K562 (cell line): ENCODE data around the gene TMEM117. TPM values are rescaled to one million over a fixed set of nuclear protein-coding genes. Genes with fewer than 3 reads are reported as not detected.

ENCODE experiments used
- polyA plus RNA-seq, 8 experiments: library from polyadenylated mRNA; depleted of rRNA in 4 of 8; stranded (reverse) in 5 of 8; unstranded in 3 of 8; fragments of >200 nt; fragmentation: Nextera tagmentation in 2 of 8; fragmentation: Illumina TruSeq in 1 of 8; extraction: Ambion mirVana in 2 of 8; extraction: Trizol in 1 of 8; gene quantifications; 2 replicates each; pipeline versions ENCODE4 v1.2.1 to v1.2.3, GENCODE V29; 2011 to 2014; ENCODE audit warnings: inconsistent platforms in 1 of 8, missing spikeins in 1 of 8
- total RNA-seq, 7 experiments: library from RNA; depleted of rRNA in 6 of 7; stranded (reverse); fragments of >200 nt in 6 of 7; fragmentation: Illumina TruSeq in 2 of 7; extraction: Trizol in 2 of 7; gene quantifications; 2 replicates each; pipeline versions ENCODE4 v1.2.1 to v1.2.3, GENCODE V29; 2011 to 2021; ENCODE audit warnings: low replicate concordance in 1 of 7

TMEM117 gene
- total and polyA plus RNA-seq, 9 of the 15 experiments (the other 6 are each of a cell fraction or from before 2014, with no cell fraction given): 0.31 to 2.8 (median 1.0) TPM

Other genes starting within 250 kb of the TMEM117 start
- gene PUS7L, start 77.3 kb upstream of the TMEM117 start, total RNA-seq (2014; rRNA removed): 14.9 and 15.3 TPM in 2 replicates
- 53.3 and 64.3 TPM in 2 replicates for gene PUS7L, start 77.3 kb upstream of the TMEM117 start, total RNA-seq (2014; rRNA removed; fragmentation: Illumina TruSeq; extraction: Trizol)
- 37.0 and 43.2 TPM in 2 replicates for gene PUS7L, start 77.3 kb upstream of the TMEM117 start, total RNA-seq (2015; rRNA removed; fragmentation: Illumina TruSeq; extraction: Trizol)
- gene PUS7L, start 77.3 kb upstream of the TMEM117 start, total RNA-seq (2021): 25.2 and 29.0 TPM in 2 replicates
- gene PUS7L, start 77.3 kb upstream of the TMEM117 start, polyA plus RNA-seq (2011; rRNA removed): 23.6 and 27.5 TPM in 2 replicates
- gene PUS7L, start 77.3 kb upstream of the TMEM117 start, polyA plus RNA-seq (2014; fragmentation: Illumina TruSeq; extraction: Trizol): 15.5 and 19.3 TPM in 2 replicates
- 10 to 100 TPM; 11.4 to 46.0 TPM for gene PUS7L, start 77.3 kb upstream of the TMEM117 start, polyA plus RNA-seq (2014; fragmentation: Nextera tagmentation; extraction: Ambion mirVana)
- 10.8 and 12.7 TPM in 2 replicates for gene PUS7L, start 77.3 kb upstream of the TMEM117 start, polyA plus RNA-seq (2014; rRNA removed)
- gene IRAK4, start 77.1 kb upstream of the TMEM117 start, total RNA-seq (2014; rRNA removed): 11.0 and 13.8 TPM in 2 replicates
- gene IRAK4, start 77.1 kb upstream of the TMEM117 start, total RNA-seq (2014; rRNA removed; fragmentation: Illumina TruSeq; extraction: Trizol): 22.3 and 22.7 TPM in 2 replicates
- 17.5 and 18.8 TPM in 2 replicates for gene IRAK4, start 77.1 kb upstream of the TMEM117 start, total RNA-seq (2015; rRNA removed; fragmentation: Illumina TruSeq; extraction: Trizol)
- gene IRAK4, start 77.1 kb upstream of the TMEM117 start, total RNA-seq (2021): 14.5 and 14.7 TPM in 2 replicates
- 31.3 and 34.5 TPM in 2 replicates for gene IRAK4, start 77.1 kb upstream of the TMEM117 start, polyA plus RNA-seq (2011; rRNA removed)
- gene IRAK4, start 77.1 kb upstream of the TMEM117 start, polyA plus RNA-seq (2014; fragmentation: Illumina TruSeq; extraction: Trizol): 14.9 and 17.2 TPM in 2 replicates
- gene IRAK4, start 77.1 kb upstream of the TMEM117 start, polyA plus RNA-seq (2014; fragmentation: Nextera tagmentation; extraction: Ambion mirVana): 10 to 100 TPM; 10.8 to 12.8 TPM
- gene IRAK4, start 77.1 kb upstream of the TMEM117 start, polyA plus RNA-seq (2014; rRNA removed): 15.1 and 16.0 TPM in 2 replicates
- gene TWF1, start 29.8 kb upstream of the TMEM117 start, total RNA-seq (2014; rRNA removed): 19.6 and 21.7 TPM in 2 replicates
- 26.0 and 29.6 TPM in 2 replicates for gene TWF1, start 29.8 kb upstream of the TMEM117 start, total RNA-seq (2014; rRNA removed; fragmentation: Illumina TruSeq; extraction: Trizol)
- gene TWF1, start 29.8 kb upstream of the TMEM117 start, total RNA-seq (2015; rRNA removed; fragmentation: Illumina TruSeq; extraction: Trizol): 26.8 and 29.4 TPM in 2 replicates
- 17.2 and 17.4 TPM in 2 replicates for gene TWF1, start 29.8 kb upstream of the TMEM117 start, total RNA-seq (2021)
- 18.1 and 23.7 TPM in 2 replicates for gene TWF1, start 29.8 kb upstream of the TMEM117 start, polyA plus RNA-seq (2011; rRNA removed)
- 17.8 and 23.4 TPM in 2 replicates for gene TWF1, start 29.8 kb upstream of the TMEM117 start, polyA plus RNA-seq (2014; fragmentation: Illumina TruSeq; extraction: Trizol)
- 10 to 100 TPM; 10.3 to 14.1 TPM for gene TWF1, start 29.8 kb upstream of the TMEM117 start, polyA plus RNA-seq (2014; fragmentation: Nextera tagmentation; extraction: Ambion mirVana)
- gene TWF1, start 29.8 kb upstream of the TMEM117 start, polyA plus RNA-seq (2014; rRNA removed): 20.7 and 29.1 TPM in 2 replicates